Prostate gland (tissue), 2 donors: Measurements from ENCODE around the gene TMTC2. TPM values are rescaled to one million over a fixed set of nuclear protein-coding genes. Genes with fewer than 3 reads are reported as not detected.

Source experiments
- DNase-seq: peaks from one replicate; pipeline ENCODE4 v3.0.0-alpha.2; 2019; ENCODE audit warnings: low spot score
- H3K27ac ChIP-seq, 2 donors: fragments of 200-600 bp; sonication (generic); 2 replicates each; pipeline ENCODE4 v1.5.1; 2017 to 2019
- H3K27me3 ChIP-seq: fragments of 200-600 bp; sonication (generic); replicated peaks from 2 replicates; pipeline ENCODE4 v1.5.1; 2019; ENCODE audit not compliant: insufficient read depth
- H3K36me3 ChIP-seq, 2 donors: fragments of 200-600 bp; sonication (generic); 1 replicate in 1 of 2; 2 replicates in 1 of 2; pipeline versions ENCODE4 v1.5.1 to v1.8.1; 2017 to 2019
- H3K4me1 ChIP-seq: fragments of 200-600 bp; sonication (generic); replicated peaks from 2 replicates; pipeline ENCODE4 v1.5.1; 2019
- H3K4me3 ChIP-seq, 2 donors: fragments of 200-600 bp; sonication (generic); 2 replicates each; pipeline ENCODE4 v1.5.1; 2017 to 2019
- H3K9me3 ChIP-seq: fragments of 200-600 bp; sonication (generic); 2 replicates; pipeline ENCODE4 v1.5.1; 2017
- CTCF ChIP-seq, 4 experiments: fragments of 200-600 bp in 2 of 4; fragments of 450-650 bp in 2 of 4; sonication (generic) in 2 of 4; IDR thresholded peaks; 1 replicate in 3 of 4; 2 replicates in 1 of 4; pipeline ENCODE4 v1.5.1; 2016 to 2019; ENCODE audit warnings: antibody characterized with exemption in 4 of 4, mild to moderate bottlenecking in 2 of 4, moderate library complexity in 2 of 4
- POLR2A ChIP-seq: fragments of 450-650 bp; IDR thresholded peaks from one replicate; pipeline ENCODE4 v1.6.1; 2016; ENCODE audit warnings: antibody characterized with exemption, mild to moderate bottlenecking
- POLR2AphosphoS5 ChIP-seq: sonication (generic); formaldehyde crosslinking; IDR thresholded peaks from one replicate; pipeline ENCODE4 v1.6.1; 2017; ENCODE audit warnings: antibody characterized with exemption
- WGBS: methylation state at CpG from one replicate; pipeline ENCODE4 v1.1.5; 2018; 5-methylcytosine and 5-hydroxymethylcytosine counted together
- intact Hi-C: fragments of 100-400 bp; cut with DNase I; formaldehyde crosslinking; loops from one replicate; pipeline ENCODE4 v1.14.2; 2022
- total RNA-seq, 2 donors: library from RNA; depleted of rRNA; stranded (reverse); fragments of >200 nt; gene quantifications; one replicate each; pipeline ENCODE4 v1.1.0, GENCODE V29; 2016

TMTC2 gene
- total RNA-seq, 2 donors from 2014 or later: 19.0 to 30.7 TPM

DNA sequence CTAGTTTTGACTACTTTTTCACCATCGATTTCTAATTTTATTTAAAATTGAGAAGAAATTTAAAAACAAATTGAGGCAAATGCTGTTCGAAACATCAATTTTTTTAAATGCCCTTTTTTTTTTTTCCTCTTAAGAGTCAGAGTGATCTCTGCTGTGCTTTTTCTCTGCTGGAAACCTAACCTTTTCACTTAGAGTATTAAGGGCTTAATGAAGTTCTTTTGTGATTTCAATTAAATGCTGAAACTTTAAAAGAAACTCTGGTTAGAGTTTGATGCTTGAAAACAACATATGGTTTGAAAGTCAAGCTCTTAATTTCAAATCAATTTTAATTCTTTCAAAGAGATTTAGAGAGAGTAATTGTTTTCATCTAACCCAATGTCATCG lies 171.8 kb downstream of the TMTC2 start:
- Histone ChIP-seq H3K36me3 (no peaks in the 10 kb centered on the region), H3K27ac (no peak overlapping the region), H3K27me3 (no peaks in the 10 kb centered on the region), H3K9me3 (no peaks in the 10 kb centered on the region), H3K4me1 (no peaks in the 10 kb centered on the region), H3K4me3 (no peak overlapping the region)
- intact Hi-C loops: no loop called here
- DNase-seq: no peak
- WGBS: 94% methylated on average over 3 of the region's 3 CpGs
- TF ChIP-seq CTCF (IDR thresholded peaks at IDR 0.05) (no peak), POLR2AphosphoS5 (no peak), POLR2A (no peak)

DNA sequence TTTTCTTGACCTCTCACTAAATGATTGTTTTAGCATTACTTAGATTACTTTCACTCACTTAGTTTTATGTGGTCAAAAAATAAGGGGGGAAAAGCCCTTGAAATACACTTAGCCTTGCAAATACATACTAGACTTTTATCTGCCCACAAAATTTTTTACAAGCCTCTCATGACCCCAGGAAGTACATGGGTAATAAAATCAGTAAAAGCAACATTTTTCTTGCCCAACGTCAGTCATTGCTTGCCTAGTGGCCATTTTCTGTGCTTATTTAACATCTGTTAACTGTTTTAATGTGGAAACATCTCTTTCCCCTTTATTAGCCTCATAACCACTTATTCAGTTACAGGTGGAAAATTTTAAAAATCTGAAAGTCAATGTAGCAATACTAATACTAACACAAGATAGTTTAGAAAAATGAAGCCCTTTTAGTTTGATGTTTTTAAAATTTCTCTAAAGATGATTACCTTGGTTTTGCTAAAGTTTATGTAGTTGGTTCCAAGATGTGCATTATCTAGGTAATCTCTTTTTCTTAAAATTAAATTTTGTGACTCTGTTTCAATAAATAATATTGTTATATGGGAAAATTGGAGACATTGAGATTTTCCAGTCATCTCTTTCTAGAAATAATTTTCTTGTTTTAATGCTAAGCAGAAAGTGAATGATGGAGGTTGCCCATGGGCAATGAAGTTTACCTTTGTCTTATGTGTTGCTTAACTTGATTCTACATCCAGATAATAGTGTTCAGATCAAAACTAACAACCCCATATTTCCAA lies 175.5 kb downstream of the TMTC2 start:
- no peaks in the 10 kb centered on the region for H3K9me3 ChIP-seq
- no peaks in the 10 kb centered on the region for H3K27me3 ChIP-seq
- WGBS: 3% methylated on average over 1 of the region's 1 CpG
- intact Hi-C loops: no loop called here
- H3K4me1 ChIP-seq: no peaks in the 10 kb centered on the region
- TF ChIP-seq POLR2AphosphoS5: no peak
- no peak for TF ChIP-seq POLR2A
- no peak for TF ChIP-seq CTCF (IDR thresholded peaks at IDR 0.05)
- H3K4me3 ChIP-seq: no peak overlapping the region
- H3K27ac ChIP-seq: no peak overlapping the region
- no peaks in the 10 kb centered on the region for H3K36me3 ChIP-seq
- no peak for DNase-seq

GRCh38 chr12:82862876-82863649 lies 176.4 kb downstream of the TMTC2 start:
- H3K9me3 ChIP-seq: no peaks in the 10 kb centered on the region
- 69% methylated on average over 6 of the region's 6 CpGs for WGBS
- H3K4me3 ChIP-seq: no peak overlapping the region
- H3K4me1 ChIP-seq: no peaks in the 10 kb centered on the region
- no peak for DNase-seq
- TF ChIP-seq POLR2AphosphoS5 (no peak), CTCF (IDR thresholded peaks at IDR 0.05) (no peak), POLR2A (no peak)
- no peaks in the 10 kb centered on the region for H3K27me3 ChIP-seq
- H3K36me3 ChIP-seq: no peaks in the 10 kb centered on the region
- H3K27ac ChIP-seq: no peak overlapping the region
- intact Hi-C loops: no loop called here

GRCh38 chr12:82866227-82866775 lies 179.6 kb downstream of the TMTC2 start:
- Histone ChIP-seq H3K9me3 (no peaks in the 10 kb centered on the region), H3K27ac (no peak overlapping the region), H3K4me1 (no peaks in the 10 kb centered on the region), H3K4me3 (no peak overlapping the region), H3K27me3 (no peaks in the 10 kb centered on the region), H3K36me3 (no peaks in the 10 kb centered on the region)
- TF ChIP-seq POLR2AphosphoS5: no peak
- TF ChIP-seq CTCF (IDR thresholded peaks at IDR 0.05): no peak
- no peak for TF ChIP-seq POLR2A
- WGBS: 89% methylated on average over 4 of the region's 4 CpGs
- intact Hi-C loops: no loop called here
- no peak for DNase-seq
